GM12865 (cell line): Measurements from ENCODE around the gene BNIP2.
"Not testable (repeated sequence)": the region's sequence is repeated elsewhere in the genome, so short reads cannot be mapped to it uniquely, and the experiment has no call there.

Source experiments
- DNase-seq: peaks from one replicate; pipeline ENCODE4 v3.0.0; 2010; ENCODE audit warnings: low read depth
- H3K4me3 ChIP-seq: 2 replicates; pipeline ENCODE4 v1.5.1; 2011; ENCODE audit warnings: mild to moderate bottlenecking, low read depth, low read length, control low read depth
- TF ChIP-seq, protein P1 (sequence below): IDR thresholded peaks from 2 replicates; pipeline ENCODE4 v1.5.1; 2011; ENCODE audit warnings: low read length, control low read depth, low read depth, inconsistent platforms; ENCODE audit not compliant: insufficient read depth; ENCODE audit errors: missing control alignments

The BNIP2 gene

DNA sequence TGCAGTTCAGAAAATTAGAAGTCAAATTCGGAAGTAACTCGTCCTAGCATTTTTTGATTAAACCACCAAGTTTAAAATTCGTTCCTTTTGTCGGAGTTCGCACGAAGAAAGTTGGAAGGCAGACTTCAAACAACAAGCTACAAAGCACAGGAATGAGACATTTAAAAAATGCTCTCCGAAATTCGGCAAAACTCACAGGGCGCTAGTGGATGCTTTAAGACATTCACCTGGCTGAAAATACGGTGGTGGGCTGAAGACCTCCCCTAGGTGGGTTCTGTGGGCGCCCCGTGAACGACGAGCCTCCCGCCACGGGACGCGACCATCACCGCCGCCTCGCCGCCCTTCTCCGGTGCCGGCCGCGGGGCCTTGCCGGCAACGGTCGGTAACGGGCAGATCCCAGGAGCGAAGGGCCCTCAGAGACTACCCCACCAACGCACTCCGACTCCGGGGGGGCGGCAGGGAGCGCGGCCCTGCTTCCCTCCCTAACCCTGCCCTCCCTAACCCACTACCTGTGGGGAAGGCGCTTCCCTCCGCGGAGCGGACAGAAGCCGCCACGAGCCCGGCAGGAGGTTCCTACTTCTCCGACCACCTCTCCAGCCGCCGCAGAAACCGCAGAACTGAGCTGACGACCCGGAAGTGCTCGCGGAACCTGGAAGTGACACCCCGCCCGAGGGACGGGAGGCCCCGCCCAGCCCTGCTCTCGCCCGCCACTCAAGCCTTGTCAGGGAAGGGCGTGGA, 32.1 kb downstream of the BNIP2 start, which contains the start of gene GTF2A2:
GTF2A2 (minus strand) TSS at position 619 of the 738 bp plus-strand sequence. CDS start 5,238 bp downstream, outside the sequence.
- DNase-seq, result peak; percentile 96
- H3K4me3 ChIP-seq, result peak within 1 kb of the TSS; percentile 82
- TF ChIP-seq, protein P1, sequence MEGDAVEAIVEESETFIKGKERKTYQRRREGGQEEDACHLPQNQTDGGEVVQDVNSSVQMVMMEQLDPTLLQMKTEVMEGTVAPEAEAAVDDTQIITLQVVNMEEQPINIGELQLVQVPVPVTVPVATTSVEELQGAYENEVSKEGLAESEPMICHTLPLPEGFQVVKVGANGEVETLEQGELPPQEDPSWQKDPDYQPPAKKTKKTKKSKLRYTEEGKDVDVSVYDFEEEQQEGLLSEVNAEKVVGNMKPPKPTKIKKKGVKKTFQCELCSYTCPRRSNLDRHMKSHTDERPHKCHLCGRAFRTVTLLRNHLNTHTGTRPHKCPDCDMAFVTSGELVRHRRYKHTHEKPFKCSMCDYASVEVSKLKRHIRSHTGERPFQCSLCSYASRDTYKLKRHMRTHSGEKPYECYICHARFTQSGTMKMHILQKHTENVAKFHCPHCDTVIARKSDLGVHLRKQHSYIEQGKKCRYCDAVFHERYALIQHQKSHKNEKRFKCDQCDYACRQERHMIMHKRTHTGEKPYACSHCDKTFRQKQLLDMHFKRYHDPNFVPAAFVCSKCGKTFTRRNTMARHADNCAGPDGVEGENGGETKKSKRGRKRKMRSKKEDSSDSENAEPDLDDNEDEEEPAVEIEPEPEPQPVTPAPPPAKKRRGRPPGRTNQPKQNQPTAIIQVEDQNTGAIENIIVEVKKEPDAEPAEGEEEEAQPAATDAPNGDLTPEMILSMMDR, result no peak

DNA sequence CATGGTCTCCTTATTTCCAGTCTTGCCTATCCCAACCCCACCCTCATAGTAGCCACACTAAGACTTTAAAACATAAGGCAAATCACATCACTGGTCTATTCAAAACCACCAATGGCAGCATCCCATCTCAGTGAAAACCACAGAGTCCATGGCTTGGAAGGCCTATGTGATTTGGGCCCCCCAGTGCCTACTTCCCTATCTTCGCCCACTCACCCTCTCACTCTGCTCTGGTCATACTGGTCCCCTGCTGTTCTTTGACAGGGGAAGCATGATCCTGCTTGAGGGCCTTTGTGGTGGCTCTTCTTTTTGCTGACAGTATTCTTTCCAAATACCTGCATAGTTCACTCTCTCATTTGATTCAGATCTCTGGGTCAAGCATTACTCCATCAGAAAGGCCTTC, 35.1 kb downstream of the BNIP2 start:
- H3K4me3 ChIP-seq, result no peak overlapping the region
- TF ChIP-seq, protein P1, result no peak
- no peak for DNase-seq

DNA sequence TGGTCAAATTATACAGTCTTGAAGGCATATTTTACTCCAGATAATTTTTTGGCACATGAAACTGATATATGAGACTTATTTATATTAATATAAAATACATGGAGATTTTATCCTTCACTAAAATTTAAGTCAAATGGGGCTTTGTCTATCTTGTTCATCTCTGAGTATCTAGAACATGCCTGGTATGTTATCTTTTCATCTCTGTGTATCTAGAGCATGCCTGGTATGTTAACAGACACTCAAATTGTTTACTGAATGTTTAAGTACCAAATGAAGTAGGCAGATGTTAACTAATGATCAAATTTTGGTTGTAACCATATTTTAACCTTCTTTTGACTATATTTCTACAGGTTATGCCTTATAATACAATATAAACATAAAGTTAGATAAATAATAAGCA, 39.5 kb downstream of the BNIP2 start:
- TF ChIP-seq, protein P1, result no peak
- DNase-seq, result no peak
- H3K4me3 ChIP-seq, result no peak overlapping the region

DNA sequence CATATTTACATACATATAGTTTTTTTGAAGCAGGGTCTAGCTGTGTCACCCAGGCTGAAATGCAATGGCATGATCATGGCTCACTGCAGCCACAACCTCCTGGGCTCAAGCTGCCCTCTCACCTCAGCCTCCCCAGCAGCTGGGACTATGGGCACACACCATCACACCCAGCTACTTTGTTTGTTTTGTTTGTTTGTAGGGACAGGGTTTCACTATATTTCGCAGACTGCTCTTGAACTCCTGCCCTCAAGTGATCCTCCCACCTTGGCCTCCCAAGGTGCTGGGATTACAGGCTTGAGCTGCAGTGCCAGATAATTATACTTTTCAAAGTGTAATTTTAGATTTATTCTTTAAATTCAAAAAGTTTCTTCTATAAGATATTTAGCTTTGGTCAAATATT, 42.0 kb downstream of the BNIP2 start:
- no peak overlapping the region for H3K4me3 ChIP-seq
- TF ChIP-seq, protein P1, result no peak
- no peak for DNase-seq

DNA sequence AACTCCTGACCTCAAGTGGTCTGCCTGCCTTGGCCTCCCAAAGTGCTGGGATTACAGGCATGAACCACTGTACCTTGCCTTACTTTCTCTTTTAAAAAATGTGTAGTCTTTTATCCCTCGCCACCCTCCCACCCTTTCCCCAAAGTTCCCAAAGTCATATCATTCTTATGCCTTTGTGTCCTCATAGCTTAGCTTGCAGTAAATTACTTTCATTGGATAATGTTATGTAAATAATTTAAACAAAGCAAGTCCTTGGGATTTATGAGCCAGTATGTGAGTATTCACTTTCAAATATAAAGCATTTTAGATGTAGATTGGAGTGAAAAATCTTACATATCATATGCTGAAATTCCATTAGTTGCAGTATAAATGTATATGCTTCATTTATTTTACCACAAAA, 42.8 kb downstream of the BNIP2 start:
- TF ChIP-seq, protein P1, result no peak
- H3K4me3 ChIP-seq, result no peak overlapping the region
- DNase-seq, result no peak

DNA sequence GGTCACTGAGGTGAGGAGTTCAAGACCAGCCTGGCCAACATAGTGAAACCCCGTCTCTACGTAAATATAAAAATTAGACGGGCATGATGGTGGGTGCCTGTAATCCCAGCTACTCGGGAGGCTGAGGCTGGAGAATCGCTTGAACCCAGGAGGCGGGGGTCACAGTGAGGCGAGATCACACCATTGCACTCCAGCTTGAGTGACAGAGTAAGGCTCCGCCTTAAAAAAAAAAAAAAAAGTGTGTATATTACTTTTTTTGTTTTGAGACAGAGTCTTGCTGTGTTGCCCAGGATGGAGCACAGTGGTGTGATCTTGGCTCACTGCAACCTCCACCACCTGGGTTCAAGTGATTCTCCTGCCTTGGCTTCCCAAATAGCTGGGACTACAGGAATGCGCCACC, 43.3 kb downstream of the BNIP2 start:
- DNase-seq, result not testable (repeated sequence)

DNA sequence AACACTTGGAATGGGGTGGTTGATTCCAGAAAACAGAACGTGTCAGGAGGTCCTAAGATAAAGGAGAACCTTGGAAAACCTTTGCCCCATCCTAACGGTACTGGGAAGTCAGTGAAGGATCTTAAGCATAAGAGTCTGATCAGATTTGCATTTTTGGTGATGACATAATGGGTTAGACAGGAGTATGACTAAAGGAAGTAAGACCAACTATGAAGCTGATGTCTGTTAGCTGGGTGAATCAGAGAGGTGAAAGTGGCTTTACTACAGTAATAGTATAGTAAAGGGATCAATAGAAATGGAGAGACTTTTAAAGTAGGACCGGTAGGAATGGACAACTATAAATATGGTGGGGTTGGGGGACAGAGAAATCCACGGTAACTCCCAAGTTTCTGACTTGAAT, 44.4 kb downstream of the BNIP2 start:
- no peak overlapping the region for H3K4me3 ChIP-seq
- DNase-seq, result no peak
- TF ChIP-seq, protein P1, result no peak

More for the DNA sequence above, 43.3 kb downstream of the BNIP2 start:
- H3K4me3 ChIP-seq, result not testable (repeated sequence)
